ENCODE results near the gene CHD9.

- TF ChIP-seq POLR2A (IDR thresholded peaks at IDR 0.05): peak; percentile 67
- peak; percentile 44 to 95 (median 78) for TF ChIP-seq CTCF (IDR thresholded peaks at IDR 0.05)
- TF ChIP-seq POLR2AphosphoS5 (IDR thresholded peaks at IDR 0.05): peak; percentile 63
Observed at GRCh38 chr16:53130159-53131049, 75.6 kb downstream of the CHD9 start.

All from prostate gland (tissue), 2 donors.